GM18520 (cell line): ENCODE measurements around the gene GNA14.
"Not testable (repeated sequence)": the region's sequence is repeated elsewhere in the genome, so short reads cannot be mapped to it uniquely, and the experiment has no call there.

ENCODE experiments used
- ATAC-seq: cut with Tn5 transposase; IDR thresholded peaks from one replicate; pipeline ENCODE4 v1.9.1; 2021; ENCODE audit not compliant: unreplicated experiment

The GNA14 gene

DNA sequence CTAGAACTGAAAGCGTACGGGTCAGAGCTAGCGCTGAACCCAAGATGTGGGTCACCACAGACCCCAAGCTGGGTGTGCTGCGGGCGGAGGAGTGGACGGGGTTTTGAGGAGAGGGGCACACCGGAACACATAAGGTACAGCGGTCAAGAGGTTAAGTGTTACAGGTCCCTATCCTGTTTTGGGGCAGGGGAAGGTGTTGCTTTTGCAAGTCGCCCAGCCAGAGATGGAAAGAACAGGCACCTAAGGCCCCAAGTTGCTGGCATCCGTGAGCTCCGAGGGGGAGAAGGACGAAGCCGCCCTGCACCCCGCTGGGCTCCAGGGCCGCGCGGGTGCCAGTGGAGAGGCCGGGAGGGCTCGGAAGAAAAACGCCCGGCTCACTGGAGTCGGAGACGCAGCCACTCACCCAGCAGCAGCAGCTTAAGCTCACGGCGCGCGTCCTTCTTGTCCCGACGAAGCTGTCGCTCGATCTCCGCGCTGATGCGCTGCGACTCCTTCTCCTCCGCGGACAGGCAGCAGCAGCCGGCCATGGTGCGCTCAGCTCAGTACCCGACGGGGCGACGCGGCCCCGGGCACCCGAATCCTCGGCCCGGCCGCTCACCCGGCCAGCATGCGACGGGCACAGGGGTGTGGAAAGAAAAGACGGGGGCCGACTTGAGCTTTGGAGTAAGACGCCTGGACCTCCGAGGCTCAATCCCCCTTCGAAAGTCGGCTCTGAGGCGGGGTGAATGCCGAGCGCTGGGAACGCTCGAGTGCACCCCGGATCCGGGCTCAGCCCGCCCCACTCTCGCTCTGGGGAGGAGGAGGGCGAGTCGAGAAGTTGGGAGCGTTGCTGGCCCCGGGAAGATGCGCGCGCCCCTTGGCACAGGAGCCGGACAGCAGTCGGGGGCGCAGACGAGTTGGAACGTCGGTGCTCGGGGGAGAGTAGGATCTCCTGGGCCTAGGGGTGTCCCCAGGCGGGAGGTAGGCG, 572 bp downstream of the GNA14 start:
- ATAC-seq, result no peak

DNA sequence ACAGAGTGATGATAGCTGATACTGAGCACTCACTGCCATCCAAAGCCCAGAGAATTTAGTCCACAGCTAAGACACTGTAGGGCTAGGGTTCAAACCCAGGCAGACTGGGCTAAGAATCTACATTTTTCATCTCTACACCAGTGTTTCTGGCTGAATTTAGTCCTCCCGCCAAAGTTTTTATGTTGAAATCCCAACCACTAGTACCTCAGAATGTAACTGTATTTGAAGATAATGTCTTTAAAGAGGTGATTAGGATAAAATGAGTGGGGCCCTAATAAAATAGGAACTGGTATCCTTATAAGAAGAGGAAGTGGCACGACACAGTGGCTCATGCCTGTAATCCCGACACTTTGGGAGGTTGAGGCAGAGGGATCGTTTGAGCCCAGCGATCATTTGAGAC, 4.3 kb downstream of the GNA14 start:
- ATAC-seq, result no peak

DNA sequence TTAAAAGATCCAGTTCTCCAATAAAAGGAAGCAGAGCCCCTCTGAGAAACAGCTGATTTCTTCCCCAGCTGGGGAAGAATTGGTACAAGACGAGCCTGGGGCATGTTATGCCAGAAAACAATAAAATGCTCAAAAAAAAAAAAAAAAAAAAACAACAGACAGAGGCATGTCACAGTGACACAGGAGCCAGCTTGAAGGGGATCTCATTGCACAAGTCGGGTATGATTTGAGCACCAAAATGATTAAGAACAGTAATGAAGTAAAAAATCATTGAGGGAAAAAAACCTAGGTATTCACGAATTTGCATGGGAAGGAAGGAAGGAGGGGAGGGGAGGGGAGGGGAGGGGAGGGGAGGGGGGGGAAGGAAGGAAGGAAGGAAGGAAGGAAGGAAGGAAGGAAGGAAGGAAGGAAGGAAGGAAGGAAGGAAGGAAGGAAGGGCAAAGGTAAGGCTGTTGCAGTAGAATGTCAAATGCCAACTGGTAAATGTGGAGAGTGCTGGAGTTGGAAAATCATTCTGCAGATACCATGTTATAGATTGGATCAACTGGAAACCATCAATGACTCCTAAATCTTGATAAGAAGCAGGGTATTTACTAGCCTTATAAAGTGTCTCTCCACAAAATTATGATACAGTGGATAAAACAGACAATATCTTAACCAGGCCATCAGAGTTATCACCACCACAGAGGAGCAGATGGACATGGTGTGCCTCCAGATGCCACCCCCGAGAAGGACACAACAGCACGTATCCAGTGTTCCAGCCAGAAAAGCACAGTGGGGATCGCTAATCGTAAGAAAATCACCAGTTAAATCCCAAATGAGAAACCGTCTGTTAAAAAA, 7.2 kb downstream of the GNA14 start:
- ATAC-seq, result no peak

DNA sequence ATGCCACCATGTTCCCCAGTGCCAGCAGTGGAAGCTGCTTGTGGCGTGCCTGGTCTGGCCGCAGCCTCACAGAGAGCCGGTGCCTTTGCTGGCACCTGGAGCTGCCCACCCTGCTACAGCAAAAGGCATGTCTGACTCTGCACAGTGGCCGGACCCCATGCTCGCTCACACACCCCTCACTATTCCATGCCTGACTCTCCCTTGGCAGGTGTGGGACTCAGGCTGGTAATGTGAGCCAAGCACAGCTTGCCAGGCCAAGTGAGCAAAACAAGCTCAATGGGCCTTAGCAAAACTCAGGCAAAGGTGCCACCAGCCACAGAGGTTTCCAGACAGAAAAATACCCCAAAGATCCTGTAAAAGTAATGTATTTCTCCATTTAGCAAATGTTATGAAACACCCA, 15.5 kb downstream of the GNA14 start:
- no peak for ATAC-seq

DNA sequence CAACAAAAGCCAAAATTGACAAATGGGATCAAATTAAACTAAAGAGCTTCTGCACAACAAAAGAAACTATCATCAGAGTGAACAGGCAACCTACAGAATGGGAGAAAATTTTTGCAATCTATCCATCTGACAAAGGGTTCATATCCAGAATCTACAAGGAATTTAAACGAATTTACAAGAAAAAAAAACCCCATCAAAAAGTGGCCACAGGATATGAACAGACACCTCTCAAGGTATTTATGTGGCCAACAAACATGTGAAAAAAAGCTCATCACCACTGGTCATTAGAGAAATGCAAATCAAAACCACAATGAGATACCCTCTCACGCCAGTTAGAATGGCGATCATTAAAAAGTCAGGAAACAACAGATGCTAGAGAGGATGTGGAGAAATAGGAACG, 19.3 kb downstream of the GNA14 start:
- ATAC-seq, result not testable (repeated sequence)

DNA sequence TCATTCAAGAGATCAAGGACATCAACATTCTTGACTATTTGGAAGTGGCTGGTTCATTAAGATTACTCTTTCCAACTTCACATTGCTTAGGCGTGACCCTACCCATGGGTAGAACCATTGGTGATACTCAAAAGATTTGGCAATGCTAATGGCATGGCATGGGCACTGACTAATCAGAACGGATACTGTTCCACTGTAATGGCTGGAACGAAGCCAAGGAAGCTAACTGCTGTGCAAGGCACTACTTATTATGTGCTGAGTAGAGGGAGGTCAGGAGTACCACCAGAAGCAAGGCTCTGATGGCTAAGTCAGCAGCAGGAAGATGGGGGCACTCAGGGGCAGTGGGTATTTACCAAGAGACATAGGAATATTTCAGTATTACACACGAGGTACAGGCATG, 31.9 kb downstream of the GNA14 start:
- ATAC-seq, result no peak

DNA sequence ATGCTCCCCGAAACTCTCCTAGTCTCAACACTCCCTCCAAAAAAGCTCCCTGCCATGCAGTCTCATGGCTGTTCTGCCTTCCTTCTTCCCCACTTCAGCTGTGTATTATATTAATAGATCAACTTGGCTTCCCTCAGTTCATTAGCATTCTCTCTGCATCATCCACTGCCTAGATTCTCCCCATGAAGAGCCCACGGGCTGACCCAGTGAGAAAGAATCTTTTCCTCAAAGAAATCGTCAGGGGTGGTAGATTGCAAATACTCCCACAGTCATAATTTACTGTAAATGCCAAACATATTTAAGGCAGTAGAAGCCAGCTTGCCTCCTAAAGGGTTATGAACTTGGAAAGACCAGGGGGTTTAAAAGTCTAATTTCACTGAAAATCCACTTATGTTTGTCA, 33.5 kb downstream of the GNA14 start:
- no peak for ATAC-seq

GRCh38 chr9:77606526-77606925, 41.6 kb downstream of the GNA14 start:
- no peak for ATAC-seq

GRCh38 chr9:77605449-77606220, 42.5 kb downstream of the GNA14 start:
- no peak for ATAC-seq

DNA sequence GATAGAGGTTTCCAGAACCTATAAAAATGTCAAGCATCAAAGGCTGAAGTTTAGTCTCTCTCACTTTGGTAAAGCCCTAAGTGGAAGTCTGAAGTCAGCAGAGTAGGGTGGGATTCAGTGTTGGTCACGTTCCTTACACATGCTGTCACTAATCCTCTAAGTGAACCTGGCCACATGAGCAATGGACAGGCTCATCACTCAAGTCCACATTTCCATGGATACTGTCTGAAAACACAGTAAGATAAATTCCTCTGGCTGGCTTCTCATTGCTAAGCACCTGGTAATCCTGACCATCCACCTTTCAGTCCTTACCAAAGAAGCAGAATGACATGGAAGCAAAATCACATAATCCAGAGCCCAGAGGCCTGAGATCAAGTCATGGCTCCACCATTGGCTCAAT, 43.8 kb downstream of the GNA14 start:
- ATAC-seq, result no peak

GRCh38 chr9:77602852-77603251, 45.3 kb downstream of the GNA14 start:
- no peak for ATAC-seq

DNA sequence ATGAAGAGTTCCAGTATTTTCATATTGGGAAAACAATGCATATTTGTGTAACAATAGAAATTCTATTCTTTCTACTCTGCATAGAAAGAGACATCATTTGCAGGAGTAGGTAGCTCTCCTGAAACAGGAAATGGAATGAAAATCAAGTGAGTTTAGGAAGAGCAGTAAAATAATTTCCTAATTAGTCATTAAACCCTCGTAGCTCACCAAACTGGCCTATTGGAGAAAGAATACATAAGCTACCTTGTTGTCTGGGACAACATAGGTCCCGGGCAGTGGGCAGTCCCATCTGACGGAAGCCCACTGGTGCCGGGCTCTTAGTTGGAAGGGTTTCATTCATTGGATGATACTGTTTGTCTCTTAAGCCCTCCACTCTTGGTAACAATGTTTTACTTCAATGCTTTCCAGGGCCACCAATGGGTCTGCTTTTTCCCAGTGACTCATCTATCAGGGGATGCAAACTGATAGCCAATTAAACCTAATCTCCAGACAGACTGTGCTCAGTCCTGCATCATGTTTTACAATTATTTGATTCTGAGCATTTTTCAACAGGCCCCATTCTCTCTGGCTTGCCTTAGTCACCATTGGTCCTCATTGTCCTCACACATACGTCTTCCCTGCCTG, 46.5 kb downstream of the GNA14 start:
- no peak for ATAC-seq

DNA sequence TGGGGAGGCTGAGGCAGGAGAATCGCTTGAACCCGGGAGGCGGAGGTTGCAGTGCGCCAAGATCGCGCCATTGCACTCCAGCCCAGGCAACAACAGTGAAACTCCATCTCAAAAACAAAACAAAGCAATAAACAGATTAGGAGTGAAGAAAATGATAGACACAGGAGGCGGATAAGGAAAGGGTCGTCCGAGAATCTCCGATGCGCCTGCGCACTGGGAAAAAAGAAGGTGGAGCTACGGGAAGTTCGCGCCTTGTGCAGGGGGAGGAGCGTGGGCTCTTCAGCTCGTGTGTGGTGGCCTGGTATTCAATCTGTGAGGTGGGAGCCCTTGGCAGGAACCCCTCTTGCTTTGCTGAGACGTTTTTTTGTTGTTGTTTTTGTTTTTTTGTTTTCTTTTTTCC, 47.3 kb downstream of the GNA14 start:
- ATAC-seq, result no peak

DNA sequence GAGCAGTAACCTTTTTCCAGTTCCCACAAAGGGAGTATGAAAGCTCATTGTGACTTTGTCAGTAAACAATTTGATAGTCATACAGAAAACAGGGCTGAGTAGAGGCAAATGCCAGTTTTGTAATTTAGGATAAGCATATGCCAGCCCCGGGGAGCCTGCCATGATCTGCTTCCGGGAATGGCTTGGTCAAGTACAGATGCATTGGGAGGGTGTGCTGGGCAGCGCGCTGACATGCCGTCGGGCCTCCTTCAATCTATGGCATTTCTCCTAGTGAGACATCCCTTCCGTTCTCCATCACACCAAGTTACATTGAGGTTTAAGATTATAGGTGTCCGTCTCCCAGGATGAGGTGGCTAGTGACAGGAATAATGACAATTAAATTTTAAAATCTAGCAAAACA, 48.6 kb downstream of the GNA14 start:
- ATAC-seq, result no peak

- no peak for ATAC-seq
Measured at GRCh38 chr9:77598991-77599390, 49.1 kb downstream of the GNA14 start.

DNA sequence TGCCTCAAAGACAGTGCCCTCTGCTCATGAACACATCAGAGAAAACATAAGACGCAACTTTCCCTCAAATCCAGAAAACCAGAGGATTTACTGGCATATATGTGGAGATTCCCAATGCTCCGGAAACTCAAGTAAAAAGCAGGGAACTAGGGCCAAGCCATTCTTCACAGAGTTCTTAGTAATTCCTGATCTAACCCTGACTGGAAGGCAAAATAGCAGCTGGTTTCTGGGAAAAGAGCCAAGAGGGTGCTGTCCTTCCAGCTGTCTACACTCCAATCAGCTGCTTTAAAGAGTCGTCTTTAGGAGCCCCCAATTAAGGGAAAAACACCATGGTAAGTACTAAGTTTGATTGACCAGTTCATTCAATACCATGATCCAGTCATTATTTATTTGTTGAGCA, 49.6 kb downstream of the GNA14 start:
- ATAC-seq, result no peak

DNA sequence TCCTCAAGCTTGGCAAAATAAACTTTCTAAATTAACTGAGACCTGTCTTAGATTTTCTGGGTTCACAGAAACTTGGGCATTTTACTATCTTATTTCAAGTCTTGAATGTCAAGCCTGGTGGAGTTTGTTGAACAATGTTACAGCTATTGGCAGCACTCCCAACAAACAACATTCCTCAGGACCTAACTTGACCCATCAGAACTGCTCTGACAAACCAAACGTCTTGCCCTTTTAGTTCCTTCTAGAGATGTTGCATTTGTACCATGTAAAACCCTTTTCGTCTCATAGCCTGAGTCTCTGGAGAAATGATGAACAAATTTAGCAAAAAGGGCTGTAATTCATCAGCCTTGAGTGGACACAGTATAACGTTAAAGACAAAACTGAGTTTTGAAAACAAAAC, 51.1 kb downstream of the GNA14 start:
- no peak for ATAC-seq

GRCh38 chr9:77595426-77596095, 52.6 kb downstream of the GNA14 start:
- ATAC-seq, result no peak

GRCh38 chr9:77594963-77595362, 53.2 kb downstream of the GNA14 start:
- ATAC-seq, result no peak

GRCh38 chr9:77593528-77593927, 54.6 kb downstream of the GNA14 start:
- ATAC-seq, result no peak
